Epidermal melanocyte (primary cell): ENCODE results near the gene ARHGAP22.
"Not testable (repeated sequence)": the region's sequence is repeated elsewhere in the genome, so short reads cannot be mapped to it uniquely, and the experiment has no call there.

ENCODE experiments used
- DNase-seq: peaks from one replicate; pipeline ENCODE4 v3.0.0; 2011; ENCODE audit warnings: low spot score; ENCODE audit not compliant: insufficient read length

The ARHGAP22 gene

GRCh38 chr10:48431871-48432270, 173.0 kb downstream of the ARHGAP22 start:
- no peak for DNase-seq

- DNase-seq = no peak
Measured at GRCh38 chr10:48430402-48430993, 174.4 kb downstream of the ARHGAP22 start.

- DNase-seq = no peak
Measured at GRCh38 chr10:48429309-48429708, 175.6 kb downstream of the ARHGAP22 start.

GRCh38 chr10:48428896-48429295, 176.0 kb downstream of the ARHGAP22 start:
- DNase-seq = no peak

- no peak for DNase-seq
Measured at GRCh38 chr10:48423884-48424283, 181.0 kb downstream of the ARHGAP22 start.

GRCh38 chr10:48421862-48422261, 183.0 kb downstream of the ARHGAP22 start:
- not testable (repeated sequence) for DNase-seq

GRCh38 chr10:48419714-48420113, 185.2 kb downstream of the ARHGAP22 start:
- no peak for DNase-seq

GRCh38 chr10:48418189-48418788, 186.6 kb downstream of the ARHGAP22 start:
- DNase-seq = no peak

- no peak for DNase-seq
Measured at GRCh38 chr10:48417374-48417773, 187.5 kb downstream of the ARHGAP22 start.

GRCh38 chr10:48416584-48417232, 188.2 kb downstream of the ARHGAP22 start:
- no peak for DNase-seq

GRCh38 chr10:48414778-48415177, 190.1 kb downstream of the ARHGAP22 start:
- no peak for DNase-seq

- no peak for DNase-seq
Measured at GRCh38 chr10:48414160-48414559, 190.7 kb downstream of the ARHGAP22 start.

GRCh38 chr10:48412933-48413332, 191.9 kb downstream of the ARHGAP22 start:
- DNase-seq = no peak

GRCh38 chr10:48412081-48412480, 192.8 kb downstream of the ARHGAP22 start:
- DNase-seq = no peak

- DNase-seq = no peak
Measured at GRCh38 chr10:48411510-48411909, 193.4 kb downstream of the ARHGAP22 start.

- DNase-seq = no peak
Measured at GRCh38 chr10:48410503-48410902, 194.4 kb downstream of the ARHGAP22 start.

- DNase-seq = no peak
Measured at GRCh38 chr10:48406658-48407057, 198.2 kb downstream of the ARHGAP22 start.

GRCh38 chr10:48406204-48406603, 198.7 kb downstream of the ARHGAP22 start:
- DNase-seq = no peak

- DNase-seq = no peak
Measured at GRCh38 chr10:48404646-48405045, 200.2 kb downstream of the ARHGAP22 start.

GRCh38 chr10:48400850-48401220, 204.0 kb downstream of the ARHGAP22 start:
- DNase-seq = no peak

- no peak for DNase-seq
Measured at GRCh38 chr10:48400129-48400849, 204.6 kb downstream of the ARHGAP22 start.

- no peak for DNase-seq
Measured at GRCh38 chr10:48399551-48399950, 205.3 kb downstream of the ARHGAP22 start.
